ENCODE results near the gene PAPOLA.

- TF ChIP-seq, protein P1, sequence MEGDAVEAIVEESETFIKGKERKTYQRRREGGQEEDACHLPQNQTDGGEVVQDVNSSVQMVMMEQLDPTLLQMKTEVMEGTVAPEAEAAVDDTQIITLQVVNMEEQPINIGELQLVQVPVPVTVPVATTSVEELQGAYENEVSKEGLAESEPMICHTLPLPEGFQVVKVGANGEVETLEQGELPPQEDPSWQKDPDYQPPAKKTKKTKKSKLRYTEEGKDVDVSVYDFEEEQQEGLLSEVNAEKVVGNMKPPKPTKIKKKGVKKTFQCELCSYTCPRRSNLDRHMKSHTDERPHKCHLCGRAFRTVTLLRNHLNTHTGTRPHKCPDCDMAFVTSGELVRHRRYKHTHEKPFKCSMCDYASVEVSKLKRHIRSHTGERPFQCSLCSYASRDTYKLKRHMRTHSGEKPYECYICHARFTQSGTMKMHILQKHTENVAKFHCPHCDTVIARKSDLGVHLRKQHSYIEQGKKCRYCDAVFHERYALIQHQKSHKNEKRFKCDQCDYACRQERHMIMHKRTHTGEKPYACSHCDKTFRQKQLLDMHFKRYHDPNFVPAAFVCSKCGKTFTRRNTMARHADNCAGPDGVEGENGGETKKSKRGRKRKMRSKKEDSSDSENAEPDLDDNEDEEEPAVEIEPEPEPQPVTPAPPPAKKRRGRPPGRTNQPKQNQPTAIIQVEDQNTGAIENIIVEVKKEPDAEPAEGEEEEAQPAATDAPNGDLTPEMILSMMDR (IDR thresholded peaks at IDR 0.05; ENCODE audit: low read length), result no peak
- TF ChIP-seq EZH2 (optimal IDR thresholded peaks at IDR 0.05; ENCODE audit: low read depth, low read length) (no peak), EZH2phosphoT487 (IDR thresholded peaks at IDR 0.05; ENCODE audit: low read length) (no peak)
These were observed 80.8 kb downstream of the PAPOLA start for GRCh38 chr14:96582995-96583394.
